Endothelial cell (in vitro differentiated cells): ENCODE measurements around the gene CASP9. TPM values are rescaled to one million over a fixed set of nuclear protein-coding genes. Genes with fewer than 3 reads are reported as not detected.

Experiments
- DNase-seq: peaks from one replicate; pipeline ENCODE4 v3.0.0; 2021; ENCODE audit warnings: low spot score
- H3K27ac Mint-ChIP-seq: one replicate; pipeline ENCODE4 v1.8.0; 2021; ENCODE audit warnings: mixed read lengths, inconsistent platforms; ENCODE audit not compliant: unreplicated experiment
- H3K27me3 Mint-ChIP-seq: one replicate; pipeline ENCODE4 v1.8.0; 2021; ENCODE audit warnings: mild to moderate bottlenecking, moderate library complexity, mixed read lengths, inconsistent platforms; ENCODE audit not compliant: unreplicated experiment
- H3K36me3 Mint-ChIP-seq: one replicate; pipeline ENCODE4 v1.8.0; 2021; ENCODE audit warnings: mild to moderate bottlenecking, low read depth, mixed read lengths, inconsistent platforms; ENCODE audit not compliant: unreplicated experiment
- H3K4me1 Mint-ChIP-seq: one replicate; pipeline ENCODE4 v1.8.0; 2021; ENCODE audit warnings: mild to moderate bottlenecking, mixed read lengths, inconsistent platforms; ENCODE audit not compliant: unreplicated experiment
- H3K4me3 Mint-ChIP-seq: one replicate; pipeline ENCODE4 v1.8.0; 2021; ENCODE audit warnings: mild to moderate bottlenecking, mixed read lengths, inconsistent platforms; ENCODE audit not compliant: unreplicated experiment
- H3K9me3 Mint-ChIP-seq: one replicate; pipeline ENCODE4 v1.8.0; 2021; ENCODE audit warnings: mixed read lengths, inconsistent platforms; ENCODE audit not compliant: unreplicated experiment
- total RNA-seq: library from RNA; stranded (reverse); fragmentation: NEBNext Ultra II Directional; extraction: Animal tissue kit (Norgen Biotek cat#: 25700); gene quantifications from one replicate; pipeline ENCODE4 v1.2.1, GENCODE V29; 2021; ENCODE audit not compliant: unreplicated experiment
- TF ChIP-seq, protein P1 (sequence below): fragments of 200-600 bp; sonication (generic); IDR thresholded peaks from one replicate; pipeline ENCODE4 v1.5.0; 2021; ENCODE audit warnings: antibody characterized with exemption; ENCODE audit not compliant: unreplicated experiment

CASP9 gene
- total RNA-seq, 1 donor from 2014 or later = 12.0 TPM

- Mint-ChIP-seq H3K27me3 (peaks cover 3% of the 10 kb centered on the region), H3K4me1 (peaks cover 2% of the 10 kb centered on the region), H3K9me3 (no peaks in the 10 kb centered on the region), H3K36me3 (peaks cover 5% of the 10 kb centered on the region), H3K4me3 (no peak overlapping the region), H3K27ac (no peak overlapping the region)
- no peak for DNase-seq
- TF ChIP-seq, protein P1, sequence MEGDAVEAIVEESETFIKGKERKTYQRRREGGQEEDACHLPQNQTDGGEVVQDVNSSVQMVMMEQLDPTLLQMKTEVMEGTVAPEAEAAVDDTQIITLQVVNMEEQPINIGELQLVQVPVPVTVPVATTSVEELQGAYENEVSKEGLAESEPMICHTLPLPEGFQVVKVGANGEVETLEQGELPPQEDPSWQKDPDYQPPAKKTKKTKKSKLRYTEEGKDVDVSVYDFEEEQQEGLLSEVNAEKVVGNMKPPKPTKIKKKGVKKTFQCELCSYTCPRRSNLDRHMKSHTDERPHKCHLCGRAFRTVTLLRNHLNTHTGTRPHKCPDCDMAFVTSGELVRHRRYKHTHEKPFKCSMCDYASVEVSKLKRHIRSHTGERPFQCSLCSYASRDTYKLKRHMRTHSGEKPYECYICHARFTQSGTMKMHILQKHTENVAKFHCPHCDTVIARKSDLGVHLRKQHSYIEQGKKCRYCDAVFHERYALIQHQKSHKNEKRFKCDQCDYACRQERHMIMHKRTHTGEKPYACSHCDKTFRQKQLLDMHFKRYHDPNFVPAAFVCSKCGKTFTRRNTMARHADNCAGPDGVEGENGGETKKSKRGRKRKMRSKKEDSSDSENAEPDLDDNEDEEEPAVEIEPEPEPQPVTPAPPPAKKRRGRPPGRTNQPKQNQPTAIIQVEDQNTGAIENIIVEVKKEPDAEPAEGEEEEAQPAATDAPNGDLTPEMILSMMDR = no peak
These were observed 16.7 kb downstream of the CASP9 start for GRCh38 chr1:15507278-15507677.

GRCh38 chr1:15506831-15507230 lies 17.2 kb downstream of the CASP9 start:
- Mint-ChIP-seq H3K4me1 (peaks cover 2% of the 10 kb centered on the region), H3K9me3 (no peaks in the 10 kb centered on the region), H3K4me3 (no peak overlapping the region), H3K27me3 (peaks cover 3% of the 10 kb centered on the region), H3K36me3 (peaks cover under 1% of the 10 kb centered on the region), H3K27ac (no peak overlapping the region)
- TF ChIP-seq, protein P1 = no peak
- DNase-seq = no peak

DNA sequence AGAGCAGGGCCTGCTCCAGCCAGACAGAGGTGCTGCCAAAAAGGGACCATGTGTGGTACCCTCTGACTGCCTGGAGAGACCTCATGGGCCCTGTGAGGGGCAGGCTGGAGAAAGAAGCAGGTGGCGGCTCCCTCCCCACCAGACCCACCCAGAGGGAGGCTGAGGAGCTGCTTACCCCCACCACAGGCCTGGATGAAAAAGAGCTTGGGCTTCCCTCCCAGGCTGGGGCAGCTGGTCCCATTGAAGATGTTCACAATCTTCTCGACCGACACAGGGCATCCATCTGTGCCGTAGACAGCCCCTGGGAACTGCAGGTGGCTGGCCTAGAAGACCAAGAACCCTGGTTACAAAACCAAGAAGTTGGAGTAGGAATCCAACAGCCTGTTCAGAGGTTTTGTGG lies 19.6 kb downstream of the CASP9 start:
- no peaks in the 10 kb centered on the region for H3K27me3 Mint-ChIP-seq
- no peaks in the 10 kb centered on the region for H3K36me3 Mint-ChIP-seq
- H3K4me1 Mint-ChIP-seq = peaks cover 2% of the 10 kb centered on the region
- no peak for DNase-seq
- no peaks in the 10 kb centered on the region for H3K9me3 Mint-ChIP-seq
- no peak overlapping the region for H3K27ac Mint-ChIP-seq
- TF ChIP-seq, protein P1 = no peak
- H3K4me3 Mint-ChIP-seq = no peak overlapping the region

GRCh38 chr1:15501208-15502032 lies 22.6 kb downstream of the CASP9 start:
- Mint-ChIP-seq H3K27ac (no peak overlapping the region), H3K4me1 (no peaks in the 10 kb centered on the region), H3K9me3 (no peaks in the 10 kb centered on the region), H3K4me3 (no peak overlapping the region), H3K36me3 (no peaks in the 10 kb centered on the region), H3K27me3 (no peaks in the 10 kb centered on the region)
- TF ChIP-seq, protein P1 = peak; percentile 74
- DNase-seq = peak; percentile 80
